Pancreas (tissue), 10 donors: ENCODE data around the gene DENND1A. TPM values are rescaled to one million over a fixed set of nuclear protein-coding genes. Genes with fewer than 3 reads are reported as not detected.

Source experiments
- ATAC-seq, 4 donors: fragments of 200-7000 bp; cut with Tn5 transposase; one replicate each; pipeline versions ENCODE4 v1.8.0 to v1.9.1; 2020; ENCODE audit warnings: mild to moderate bottlenecking in 4 of 4, moderate library complexity in 4 of 4
- DNase-seq, 6 donors: peaks; one replicate each; pipeline ENCODE4 v3.0.0-alpha.2; 2020
- FAIRE-seq: peaks from 2 replicates; lab custom pipeline; 2012; peaks lifted over from hg19 to GRCh38; lab: Jason Lieb, UNC
- H3K27ac ChIP-seq, 4 donors: fragments of 200-600 bp; sonication (generic); 1 replicate in 3 of 4; 2 replicates in 1 of 4; pipeline versions ENCODE4 v1.5.0 to v1.8.0; 2020
- H3K27me3 ChIP-seq, 4 donors: fragments of 200-600 bp; one replicate each; pipeline ENCODE4 v1.8.0; 2021
- H3K36me3 ChIP-seq, 3 donors: fragments of 200-600 bp; sonication (generic) in 1 of 3; one replicate each; pipeline versions ENCODE4 v1.5.0 to v1.8.0; 2020 to 2021
- H3K4me1 ChIP-seq, 3 donors: fragments of 200-600 bp; one replicate each; pipeline ENCODE4 v1.8.0; 2021
- H3K4me3 ChIP-seq, 4 donors: fragments of 200-600 bp; sonication (generic) in 2 of 4; one replicate each; pipeline versions ENCODE4 v1.5.0 to v1.8.0; 2020 to 2021
- H3K9me3 ChIP-seq, 4 donors: fragments of 200-600 bp; one replicate each; pipeline ENCODE4 v1.8.0; 2021
- WGBS, 2 donors: extraction: QIAGEN DNeasy Blood & Tissue Kit; methylation state at CpG; one replicate each; pipeline ENCODE4 v1.1.7; 2013; 5-methylcytosine and 5-hydroxymethylcytosine counted together
- intact Hi-C, 3 donors: fragments of 100-400 bp; cut with DNase I; formaldehyde crosslinking; loops; one replicate each; pipeline versions ENCODE4 v1.11.1 to v1.14.2; 2022
- polyA plus RNA-seq, 2 donors: library from polyadenylated mRNA; stranded (reverse); fragments of 200-250 nt; gene quantifications; one replicate each; pipeline ENCODE4 v1.2.3, GENCODE V29; 2013
- total RNA-seq, 6 donors: library from RNA; stranded (reverse); fragmentation: NEBNext Ultra II Directional in 4 of 6; extraction: Animal tissue kit (Norgen Biotek cat#: 25700) in 4 of 6; gene quantifications; one replicate each; pipeline versions ENCODE4 v1.2.1 to v1.2.4, GENCODE V29; 2021 to 2023
- TF ChIP-seq, protein P1 (sequence below), 4 donors: fragments of 200-600 bp; sonication (generic) in 3 of 4; IDR thresholded peaks; one replicate each; pipeline versions ENCODE4 v1.5.0 to v1.8.0; 2021; ENCODE audit warnings: antibody characterized with exemption in 4 of 4
- donor health status: healthy with polysubstance abuse.
- donor health status: DM: no; HTN: no; CAD: no; lungs with moderate emphysema.
- donor health status: DM: no; HTN: no; CAD: no.
- donor health status: control.
- donor health status: control.
- donor health status: Bipolar disorder and iron deficiency.
- donor health status: DM: yes; HTN: yes; CAD: no.
- donor health status: DM: no; HTN: no; CAD: no.
- donor health status: DM: no; HTN: no; CAD: no.
- donor health status: DM: yes; HTN: yes; CAD: no.

DENND1A gene
- total and polyA plus RNA-seq, 8 donors: 4.5 to 8.3 (median 5.6) TPM

GRCh38 chr9:123655681-123656423 is 274.1 kb downstream of the DENND1A start:
- H3K4me3 ChIP-seq: no peak overlapping the region
- no peaks in the 10 kb centered on the region for H3K4me1 ChIP-seq
- no peak for ATAC-seq
- WGBS, 2 donors: 96 to 99% methylated on average over 9 of the region's 9 CpGs
- TF ChIP-seq, protein P1, sequence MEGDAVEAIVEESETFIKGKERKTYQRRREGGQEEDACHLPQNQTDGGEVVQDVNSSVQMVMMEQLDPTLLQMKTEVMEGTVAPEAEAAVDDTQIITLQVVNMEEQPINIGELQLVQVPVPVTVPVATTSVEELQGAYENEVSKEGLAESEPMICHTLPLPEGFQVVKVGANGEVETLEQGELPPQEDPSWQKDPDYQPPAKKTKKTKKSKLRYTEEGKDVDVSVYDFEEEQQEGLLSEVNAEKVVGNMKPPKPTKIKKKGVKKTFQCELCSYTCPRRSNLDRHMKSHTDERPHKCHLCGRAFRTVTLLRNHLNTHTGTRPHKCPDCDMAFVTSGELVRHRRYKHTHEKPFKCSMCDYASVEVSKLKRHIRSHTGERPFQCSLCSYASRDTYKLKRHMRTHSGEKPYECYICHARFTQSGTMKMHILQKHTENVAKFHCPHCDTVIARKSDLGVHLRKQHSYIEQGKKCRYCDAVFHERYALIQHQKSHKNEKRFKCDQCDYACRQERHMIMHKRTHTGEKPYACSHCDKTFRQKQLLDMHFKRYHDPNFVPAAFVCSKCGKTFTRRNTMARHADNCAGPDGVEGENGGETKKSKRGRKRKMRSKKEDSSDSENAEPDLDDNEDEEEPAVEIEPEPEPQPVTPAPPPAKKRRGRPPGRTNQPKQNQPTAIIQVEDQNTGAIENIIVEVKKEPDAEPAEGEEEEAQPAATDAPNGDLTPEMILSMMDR (IDR thresholded peaks at IDR 0.05): no peak
- no peak overlapping the region for H3K27ac ChIP-seq
- no peak for FAIRE-seq
- intact Hi-C loops: no loop called here
- DNase-seq: no peak
- no peaks in the 10 kb centered on the region for H3K9me3 ChIP-seq
- H3K36me3 ChIP-seq: no peaks in the 10 kb centered on the region
- H3K27me3 ChIP-seq: peaks cover 0 to 15% (median 0%) of the 10 kb centered on the region in 4 donors

DNA sequence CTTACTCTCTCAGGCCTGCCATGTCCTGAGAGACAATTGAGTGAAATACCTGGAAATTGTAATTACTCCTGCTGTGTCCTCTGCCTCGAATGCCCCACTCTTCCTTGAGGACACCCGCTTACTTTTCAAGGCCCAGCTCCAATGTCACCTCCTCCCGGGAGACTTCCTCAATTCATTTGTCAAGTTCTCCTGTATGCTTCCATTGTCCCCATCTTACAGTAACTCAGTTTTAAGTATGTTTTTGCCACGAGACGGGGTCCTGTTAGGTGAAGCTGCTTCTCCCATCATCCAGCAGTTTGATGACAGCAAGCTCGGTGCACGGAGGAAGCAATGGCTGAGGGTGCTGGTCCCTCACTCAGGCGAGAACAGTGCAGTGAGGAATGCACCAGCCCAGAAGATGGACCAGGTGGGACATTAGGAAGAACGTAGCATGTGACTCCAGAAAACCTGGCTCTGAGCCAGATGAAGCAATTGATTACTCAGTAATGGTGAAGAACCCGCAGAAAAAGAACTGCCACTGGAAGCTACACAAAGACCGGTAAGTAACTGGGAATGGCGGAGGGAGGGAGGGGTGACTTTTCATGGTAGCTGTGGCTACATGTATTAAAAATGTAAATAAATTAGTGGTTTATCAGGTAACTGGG is 274.8 kb downstream of the DENND1A start:
- intact Hi-C loops: no loop called here
- FAIRE-seq: no peak
- no peaks in the 10 kb centered on the region for H3K36me3 ChIP-seq

GRCh38 chr9:123654218-123654993 is 275.5 kb downstream of the DENND1A start:
- no peak overlapping the region for H3K4me3 ChIP-seq
- H3K4me1 ChIP-seq: no peaks in the 10 kb centered on the region
- no peak for DNase-seq
- TF ChIP-seq, protein P1 (IDR thresholded peaks at IDR 0.05): no peak
- no peak overlapping the region for H3K27ac ChIP-seq
- no peaks in the 10 kb centered on the region for H3K9me3 ChIP-seq
- FAIRE-seq: no peak
- ATAC-seq: no peak
- peaks cover 0 to 7% (median 0%) of the 10 kb centered on the region in 4 donors for H3K27me3 ChIP-seq
- intact Hi-C loops: no loop called here
- WGBS, 2 donors: 94 to 96% methylated on average over 13 of the region's 13 CpGs
- H3K36me3 ChIP-seq: no peaks in the 10 kb centered on the region

More for the DNA sequence above, 274.8 kb downstream of the DENND1A start:
- Histone ChIP-seq H3K27ac (no peak overlapping the region), H3K4me1 (no peaks in the 10 kb centered on the region), H3K9me3 (no peaks in the 10 kb centered on the region), H3K4me3 (no peak overlapping the region), H3K27me3 (peaks cover 0 to 8% (median 0%) of the 10 kb centered on the region in 4 donors)
- TF ChIP-seq, protein P1 (IDR thresholded peaks at IDR 0.05): no peak
- WGBS, 2 donors: 95 to 98% methylated on average over 12 of the region's 12 CpGs
- ATAC-seq (no peak), DNase-seq (no peak)

GRCh38 chr9:123652416-123652815 is 277.5 kb downstream of the DENND1A start:
- Histone ChIP-seq H3K4me1 (no peaks in the 10 kb centered on the region), H3K4me3 (no peak overlapping the region), H3K27me3 (peaks cover 0 to 4% (median 0%) of the 10 kb centered on the region in 4 donors), H3K27ac (no peak overlapping the region), H3K36me3 (no peaks in the 10 kb centered on the region), H3K9me3 (no peaks in the 10 kb centered on the region)
- FAIRE-seq (no peak), DNase-seq (no peak), ATAC-seq (no peak)
- TF ChIP-seq, protein P1 (IDR thresholded peaks at IDR 0.05): no peak
- 92 to 96% methylated on average over 7 of the region's 7 CpGs for WGBS, 2 donors
- intact Hi-C loops: no loop called here
